A549 (cell line): ENCODE results near the gene RGPD4.

Source experiments
- EP300 ChIP-seq, 2 experiments: fragments of >200 bp; sonication (Bioruptor Twin); formaldehyde crosslinking; IDR thresholded peaks; 2 replicates in 1 of 2; 3 replicates in 1 of 2; pipeline ENCODE4 v1.6.1; 2016 to 2017
- KDM1A ChIP-seq: fragments of 200-600 bp; sonication (generic); IDR thresholded peaks from 2 replicates; pipeline ENCODE4 v1.6.1; 2016; ENCODE audit warnings: low read depth, mild to moderate bottlenecking
- TF ChIP-seq, protein P1 (sequence below): fragments of >200 bp; sonication (Bioruptor Twin); formaldehyde crosslinking; IDR thresholded peaks from 3 replicates; pipeline ENCODE4 v1.5.1; 2016

DNA sequence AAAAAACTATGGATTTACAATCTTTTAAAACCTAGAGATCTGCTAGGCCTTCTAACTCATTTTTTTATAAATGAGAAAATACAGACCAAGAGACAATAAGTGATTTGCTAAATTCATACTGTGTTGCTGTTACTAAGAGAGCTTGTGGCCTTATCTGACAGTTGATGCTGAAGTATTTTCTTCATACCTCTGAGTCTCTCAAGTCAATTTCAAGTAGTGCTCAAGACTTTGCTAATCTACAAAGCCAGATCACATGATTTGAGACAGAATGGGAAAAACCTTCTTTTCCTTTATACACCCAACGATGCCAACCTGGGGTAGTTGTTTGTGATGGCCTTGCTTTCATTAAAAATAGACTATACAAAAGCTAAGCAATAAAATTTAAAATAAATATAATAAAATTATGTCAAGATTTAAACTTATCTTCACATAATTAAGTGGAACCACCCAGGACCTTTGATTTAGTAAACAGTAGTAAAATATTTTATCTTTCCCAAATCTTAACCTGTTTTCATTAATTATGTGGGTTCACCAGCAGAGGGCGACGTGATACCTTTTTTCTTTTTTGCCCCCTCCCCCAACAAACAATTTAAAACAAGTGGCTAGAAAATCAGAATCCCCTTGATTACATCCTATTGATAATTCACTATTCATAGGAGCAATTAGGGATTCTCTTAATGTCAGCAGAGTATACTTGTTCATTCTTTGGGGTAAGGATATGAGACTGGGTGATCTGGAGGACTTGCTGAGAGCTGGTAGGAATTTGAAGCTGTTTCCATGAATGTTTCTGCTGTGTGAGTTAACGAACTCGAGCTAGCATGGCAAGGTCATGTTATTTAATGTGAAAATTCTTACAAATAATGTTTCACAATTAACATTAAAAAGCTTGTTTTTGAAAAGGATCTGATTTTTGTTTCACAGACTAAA lies 110.0 kb downstream of the RGPD4 start:
- TF ChIP-seq EP300 (IDR thresholded peaks at IDR 0.05) = no peak
- TF ChIP-seq KDM1A = no peak
- TF ChIP-seq, protein P1, sequence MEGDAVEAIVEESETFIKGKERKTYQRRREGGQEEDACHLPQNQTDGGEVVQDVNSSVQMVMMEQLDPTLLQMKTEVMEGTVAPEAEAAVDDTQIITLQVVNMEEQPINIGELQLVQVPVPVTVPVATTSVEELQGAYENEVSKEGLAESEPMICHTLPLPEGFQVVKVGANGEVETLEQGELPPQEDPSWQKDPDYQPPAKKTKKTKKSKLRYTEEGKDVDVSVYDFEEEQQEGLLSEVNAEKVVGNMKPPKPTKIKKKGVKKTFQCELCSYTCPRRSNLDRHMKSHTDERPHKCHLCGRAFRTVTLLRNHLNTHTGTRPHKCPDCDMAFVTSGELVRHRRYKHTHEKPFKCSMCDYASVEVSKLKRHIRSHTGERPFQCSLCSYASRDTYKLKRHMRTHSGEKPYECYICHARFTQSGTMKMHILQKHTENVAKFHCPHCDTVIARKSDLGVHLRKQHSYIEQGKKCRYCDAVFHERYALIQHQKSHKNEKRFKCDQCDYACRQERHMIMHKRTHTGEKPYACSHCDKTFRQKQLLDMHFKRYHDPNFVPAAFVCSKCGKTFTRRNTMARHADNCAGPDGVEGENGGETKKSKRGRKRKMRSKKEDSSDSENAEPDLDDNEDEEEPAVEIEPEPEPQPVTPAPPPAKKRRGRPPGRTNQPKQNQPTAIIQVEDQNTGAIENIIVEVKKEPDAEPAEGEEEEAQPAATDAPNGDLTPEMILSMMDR = peak; percentile 81
